Neural progenitor cell (in vitro differentiated cells): Measurements from ENCODE around the gene LRRTM3. TPM values are rescaled to one million over a fixed set of nuclear protein-coding genes. Genes with fewer than 3 reads are reported as not detected.

Source experiments
- DNase-seq: peaks from one replicate; pipeline ENCODE4 v3.0.0-alpha.2; 2016; ENCODE audit warnings: low spot score
- H2AFZ ChIP-seq: fragments of 200-600 bp; sonication (generic); replicated peaks from 2 replicates; pipeline ENCODE4 v1.6.1; 2016; ENCODE audit warnings: antibody characterized with exemption
- H3F3A ChIP-seq: fragments of 200-600 bp; sonication (generic); 2 replicates; pipeline ENCODE4 v1.6.1; 2016; ENCODE audit warnings: antibody characterized with exemption, low read depth
- H3K27ac ChIP-seq: fragments of 200-600 bp; sonication (generic); 2 replicates; pipeline ENCODE4 v1.5.1; 2016; ENCODE audit warnings: mild to moderate bottlenecking
- H3K27me3 ChIP-seq: fragments of 200-600 bp; sonication (generic); 2 replicates; pipeline ENCODE4 v1.6.1; 2016; ENCODE audit warnings: mild to moderate bottlenecking, moderate library complexity
- H3K36me3 ChIP-seq: fragments of 200-600 bp; sonication (generic); 2 replicates; pipeline ENCODE4 v1.5.1; 2016
- H3K4me1 ChIP-seq: fragments of 200-600 bp; sonication (generic); 2 replicates; pipeline ENCODE4 v1.6.1; 2016; ENCODE audit warnings: mixed run types
- H3K4me2 ChIP-seq: fragments of 200-600 bp; sonication (generic); 2 replicates; pipeline ENCODE4 v1.6.1; 2016
- H3K4me3 ChIP-seq: fragments of 200-600 bp; sonication (generic); 2 replicates; pipeline ENCODE4 v1.5.1; 2016
- H3K79me2 ChIP-seq: fragments of 200-600 bp; sonication (generic); 2 replicates; pipeline ENCODE4 v1.6.1; 2016; ENCODE audit warnings: low read depth
- H3K9ac ChIP-seq: fragments of 200-600 bp; sonication (generic); 2 replicates; pipeline ENCODE4 v1.6.1; 2016
- H3K9me3 ChIP-seq: fragments of 200-600 bp; sonication (generic); 2 replicates; pipeline ENCODE4 v1.5.1; 2016; ENCODE audit warnings: low read depth
- H4K20me1 ChIP-seq: fragments of 200-600 bp; sonication (generic); 2 replicates; pipeline ENCODE4 v1.6.1; 2016; ENCODE audit warnings: low read depth
- H3K27ac Mint-ChIP-seq: 3 replicates; pipeline ENCODE4 v1.8.0; 2021; ENCODE audit warnings: mixed read lengths
- H3K27me3 Mint-ChIP-seq: 2 replicates; pipeline ENCODE4 v1.8.0; 2022; ENCODE audit warnings: low read depth, mild to moderate bottlenecking, inconsistent platforms, moderate library complexity, mixed read lengths; ENCODE audit not compliant: insufficient read depth
- H3K36me3 Mint-ChIP-seq: 3 replicates; pipeline ENCODE4 v1.8.0; 2021; ENCODE audit warnings: mixed read lengths
- H3K4me1 Mint-ChIP-seq: 3 replicates; pipeline ENCODE4 v1.8.0; 2021; ENCODE audit warnings: mixed read lengths
- H3K4me3 Mint-ChIP-seq: 3 replicates; pipeline ENCODE4 v1.8.0; 2021; ENCODE audit warnings: mild to moderate bottlenecking, moderate library complexity, mixed read lengths
- H3K9me3 Mint-ChIP-seq: 3 replicates; pipeline ENCODE4 v1.8.0; 2020; ENCODE audit warnings: mixed read lengths
- EZH2 ChIP-seq: fragments of 200-600 bp; sonication (generic); IDR thresholded peaks from 2 replicates; pipeline ENCODE4 v1.6.1; 2017; ENCODE audit warnings: antibody characterized with exemption, mild to moderate bottlenecking, moderate library complexity
- EZH2phosphoT487 ChIP-seq: fragments of 200-600 bp; sonication (generic); IDR thresholded peaks from 2 replicates; pipeline ENCODE4 v1.6.1; 2017; ENCODE audit warnings: antibody characterized with exemption
- total RNA-seq: library from RNA; depleted of rRNA; stranded (reverse); fragments of >200 nt; gene quantifications from 2 replicates; pipeline ENCODE4 v1.2.3, GENCODE V29; 2015; ENCODE audit warnings: low replicate concordance
- TF ChIP-seq, protein P1 (sequence below): fragments of 200-600 bp; sonication (generic); IDR thresholded peaks from 2 replicates; pipeline ENCODE4 v1.5.1; 2017; ENCODE audit warnings: antibody characterized with exemption, mild to moderate bottlenecking

Gene LRRTM3
- total RNA-seq, 1 donor from 2014 or later = not detected

DNA sequence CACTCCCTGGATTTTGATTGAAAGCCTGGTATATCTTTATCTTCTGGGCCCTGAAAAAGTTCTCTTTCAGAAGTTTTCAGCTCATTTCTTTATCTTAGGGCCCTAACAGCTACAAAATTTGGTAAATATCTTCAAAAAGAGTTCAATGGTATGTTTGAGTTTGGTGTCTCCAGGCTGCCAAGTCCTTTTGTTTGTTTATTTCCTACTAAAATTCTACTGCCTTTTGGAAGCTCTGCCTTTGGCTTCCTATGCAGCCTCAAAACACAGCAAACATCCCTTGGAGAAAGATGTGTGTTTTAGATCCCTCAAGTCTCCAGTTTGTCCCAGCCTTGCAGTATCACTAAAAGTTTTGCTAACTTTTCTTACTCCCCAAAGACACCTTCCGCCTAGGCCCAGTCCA, 146.8 kb downstream of the LRRTM3 start:
- no peaks in the 10 kb centered on the region for H4K20me1 ChIP-seq
- no peak overlapping the region for H2AFZ ChIP-seq
- H3K79me2 ChIP-seq = no peaks in the 10 kb centered on the region
- peaks cover 4% of the 10 kb centered on the region for H3K4me1 ChIP-seq
- TF ChIP-seq EZH2 (no peak), EZH2phosphoT487 (no peak)
- TF ChIP-seq, protein P1, sequence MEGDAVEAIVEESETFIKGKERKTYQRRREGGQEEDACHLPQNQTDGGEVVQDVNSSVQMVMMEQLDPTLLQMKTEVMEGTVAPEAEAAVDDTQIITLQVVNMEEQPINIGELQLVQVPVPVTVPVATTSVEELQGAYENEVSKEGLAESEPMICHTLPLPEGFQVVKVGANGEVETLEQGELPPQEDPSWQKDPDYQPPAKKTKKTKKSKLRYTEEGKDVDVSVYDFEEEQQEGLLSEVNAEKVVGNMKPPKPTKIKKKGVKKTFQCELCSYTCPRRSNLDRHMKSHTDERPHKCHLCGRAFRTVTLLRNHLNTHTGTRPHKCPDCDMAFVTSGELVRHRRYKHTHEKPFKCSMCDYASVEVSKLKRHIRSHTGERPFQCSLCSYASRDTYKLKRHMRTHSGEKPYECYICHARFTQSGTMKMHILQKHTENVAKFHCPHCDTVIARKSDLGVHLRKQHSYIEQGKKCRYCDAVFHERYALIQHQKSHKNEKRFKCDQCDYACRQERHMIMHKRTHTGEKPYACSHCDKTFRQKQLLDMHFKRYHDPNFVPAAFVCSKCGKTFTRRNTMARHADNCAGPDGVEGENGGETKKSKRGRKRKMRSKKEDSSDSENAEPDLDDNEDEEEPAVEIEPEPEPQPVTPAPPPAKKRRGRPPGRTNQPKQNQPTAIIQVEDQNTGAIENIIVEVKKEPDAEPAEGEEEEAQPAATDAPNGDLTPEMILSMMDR = no peak
- Mint-ChIP-seq H3K4me3 (no peak overlapping the region), H3K27ac (no peak overlapping the region), H3K4me1 (no peaks in the 10 kb centered on the region), H3K27me3 (peaks cover 2% of the 10 kb centered on the region), H3K36me3 (no peaks in the 10 kb centered on the region), H3K9me3 (no peaks in the 10 kb centered on the region)
- no peak overlapping the region for H3K9ac ChIP-seq
- no peak overlapping the region for H3K4me2 ChIP-seq
- no peaks in the 10 kb centered on the region for H3K36me3 ChIP-seq
- H3K27me3 ChIP-seq = no peaks in the 10 kb centered on the region
- H3K27ac ChIP-seq = no peak overlapping the region
- H3F3A ChIP-seq = no peaks in the 10 kb centered on the region
- DNase-seq = no peak
- no peak overlapping the region for H3K4me3 ChIP-seq
- no peaks in the 10 kb centered on the region for H3K9me3 ChIP-seq

DNA sequence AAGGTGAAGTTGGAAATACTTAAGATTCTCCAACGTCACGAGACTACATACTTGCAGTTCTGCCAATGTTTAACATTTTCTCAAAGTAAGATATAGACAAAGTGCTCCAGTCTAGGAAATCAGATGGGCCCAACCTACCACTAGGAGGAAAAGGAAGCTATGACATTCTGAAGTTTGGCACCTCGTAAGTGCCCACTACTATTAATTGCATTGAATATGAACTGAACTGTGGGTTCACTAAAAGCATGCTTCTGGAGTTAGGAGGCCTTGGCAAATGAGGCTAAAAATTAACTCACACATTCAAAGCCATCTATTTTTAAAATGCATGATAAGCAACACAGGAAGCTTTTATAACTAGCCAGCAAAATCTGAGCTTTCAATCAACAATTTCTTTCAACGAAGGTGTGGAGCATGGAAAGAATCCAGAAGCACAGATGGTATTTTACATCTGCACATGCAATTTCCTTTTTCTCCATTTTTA, 149.7 kb downstream of the LRRTM3 start:
- no peak overlapping the region for H3K9ac ChIP-seq
- TF ChIP-seq EZH2 (no peak), EZH2phosphoT487 (no peak)
- TF ChIP-seq, protein P1 = no peak
- no peak overlapping the region for H3K4me2 ChIP-seq
- H3K4me3 ChIP-seq = no peak overlapping the region
- no peaks in the 10 kb centered on the region for H3K79me2 ChIP-seq
- no peak overlapping the region for H3K27ac ChIP-seq
- H3K9me3 Mint-ChIP-seq = no peaks in the 10 kb centered on the region
- H3K27me3 ChIP-seq = no peaks in the 10 kb centered on the region
- no peaks in the 10 kb centered on the region for H3K36me3 Mint-ChIP-seq
- H3K4me1 Mint-ChIP-seq = no peaks in the 10 kb centered on the region
- no peaks in the 10 kb centered on the region for H3K9me3 ChIP-seq
- no peak overlapping the region for H3K4me3 Mint-ChIP-seq
- no peaks in the 10 kb centered on the region for H3F3A ChIP-seq
- H4K20me1 ChIP-seq = no peaks in the 10 kb centered on the region
- no peaks in the 10 kb centered on the region for H3K36me3 ChIP-seq
- DNase-seq = no peak
- H2AFZ ChIP-seq = no peak overlapping the region
- H3K4me1 ChIP-seq = peaks cover 4% of the 10 kb centered on the region
- no peak overlapping the region for H3K27ac Mint-ChIP-seq
- H3K27me3 Mint-ChIP-seq = no peaks in the 10 kb centered on the region

DNA sequence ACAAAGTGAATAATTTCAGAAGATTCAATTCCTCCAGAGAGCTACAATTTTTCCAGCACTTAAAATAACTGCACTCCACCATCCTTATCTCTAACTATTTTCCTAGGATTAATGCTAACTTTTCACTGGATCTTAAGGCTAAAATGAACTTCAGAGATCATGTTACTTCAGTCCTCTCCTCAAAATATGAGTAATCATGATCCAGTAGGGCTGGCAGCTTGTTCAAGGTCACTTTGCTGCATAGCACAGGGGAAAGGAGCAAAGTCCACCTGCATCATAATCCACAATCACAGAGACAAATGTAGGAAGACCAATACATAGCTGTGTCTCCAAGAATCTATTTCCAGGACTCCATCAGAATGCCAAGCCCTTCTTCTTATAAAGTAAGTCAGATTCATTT, 150.3 kb downstream of the LRRTM3 start:
- Histone ChIP-seq H4K20me1 (no peaks in the 10 kb centered on the region), H3K4me1 (peaks cover 4% of the 10 kb centered on the region), H3K36me3 (no peaks in the 10 kb centered on the region), H3K4me2 (no peak overlapping the region), H3F3A (no peaks in the 10 kb centered on the region), H2AFZ (no peak overlapping the region), H3K9ac (no peak overlapping the region), H3K27me3 (no peaks in the 10 kb centered on the region), H3K4me3 (no peak overlapping the region), H3K9me3 (no peaks in the 10 kb centered on the region), H3K79me2 (no peaks in the 10 kb centered on the region), H3K27ac (no peak overlapping the region)
- no peak overlapping the region for H3K4me3 Mint-ChIP-seq
- no peaks in the 10 kb centered on the region for H3K9me3 Mint-ChIP-seq
- H3K36me3 Mint-ChIP-seq = no peaks in the 10 kb centered on the region
- TF ChIP-seq EZH2phosphoT487 (no peak), EZH2 (no peak)
- TF ChIP-seq, protein P1 = no peak
- no peaks in the 10 kb centered on the region for H3K27me3 Mint-ChIP-seq
- no peak for DNase-seq
- no peak overlapping the region for H3K27ac Mint-ChIP-seq
- no peaks in the 10 kb centered on the region for H3K4me1 Mint-ChIP-seq
